ENCODE data around the gene AGBL3. TPM values are rescaled to one million over a fixed set of nuclear protein-coding genes. Genes with fewer than 3 reads are reported as not detected.
A peak's percentile ranks its signal among the peaks of the same experiment; 100 is the strongest.

Gene AGBL3
- total and polyA plus RNA-seq, 9 of the 15 experiments (the other 6 are each of a cell fraction or from before 2014, with no cell fraction given): 0.54 to 2.9 (median 1.7) TPM

DNA sequence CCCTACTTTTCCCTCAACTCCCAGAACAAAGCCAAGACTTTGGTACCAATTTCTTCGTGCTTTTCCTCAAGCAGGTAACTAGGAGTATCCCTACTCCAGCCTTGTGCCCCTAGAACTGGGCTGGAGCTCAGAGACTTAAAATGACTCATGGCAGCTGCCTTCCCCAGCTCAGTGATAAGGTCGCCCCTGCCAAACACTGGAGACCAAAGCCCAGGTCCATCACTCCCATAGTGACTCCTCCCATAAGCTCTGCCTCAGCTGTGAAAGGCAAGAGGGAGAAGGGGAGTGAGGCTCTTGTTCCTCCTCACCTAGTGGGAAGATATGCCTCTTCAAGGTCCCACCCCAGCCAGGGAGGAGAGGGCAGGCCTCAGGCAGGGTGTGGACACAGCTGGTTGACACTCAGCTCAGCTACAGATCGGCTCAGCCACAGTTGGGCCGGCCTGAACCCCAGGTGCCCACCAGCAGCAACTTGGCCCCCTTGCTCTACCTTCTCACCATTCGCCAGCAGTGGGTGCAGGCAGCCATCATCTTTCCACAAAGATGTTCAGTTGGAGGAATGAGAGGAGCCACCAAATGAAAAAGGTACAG is 198.0 kb downstream of the AGBL3 start (continued):
- peak; percentile 38; the same call in 1 of the 2 replicates for TF ChIP-seq ARID1B (IDR thresholded peaks at IDR 0.05)
- no peak for TF ChIP-seq TBP (optimal IDR thresholded peaks at IDR 0.05; ENCODE audit: low read depth, low read length)
- TF ChIP-seq GATAD2A (IDR thresholded peaks at IDR 0.05): no peak
- TF ChIP-seq ZKSCAN3 (CRISPR knock-in tag; IDR thresholded peaks at IDR 0.05): no peak
- no peak for TF ChIP-seq OTX1 (CRISPR knock-in tag; IDR thresholded peaks at IDR 0.05)
- no peak for TF ChIP-seq TRIM24 (IDR thresholded peaks at IDR 0.05)
- TF ChIP-seq SMARCE1 (IDR thresholded peaks at IDR 0.05): peak; percentile 31; the same call in 1 of the 2 replicates
- TF ChIP-seq, protein P1, sequence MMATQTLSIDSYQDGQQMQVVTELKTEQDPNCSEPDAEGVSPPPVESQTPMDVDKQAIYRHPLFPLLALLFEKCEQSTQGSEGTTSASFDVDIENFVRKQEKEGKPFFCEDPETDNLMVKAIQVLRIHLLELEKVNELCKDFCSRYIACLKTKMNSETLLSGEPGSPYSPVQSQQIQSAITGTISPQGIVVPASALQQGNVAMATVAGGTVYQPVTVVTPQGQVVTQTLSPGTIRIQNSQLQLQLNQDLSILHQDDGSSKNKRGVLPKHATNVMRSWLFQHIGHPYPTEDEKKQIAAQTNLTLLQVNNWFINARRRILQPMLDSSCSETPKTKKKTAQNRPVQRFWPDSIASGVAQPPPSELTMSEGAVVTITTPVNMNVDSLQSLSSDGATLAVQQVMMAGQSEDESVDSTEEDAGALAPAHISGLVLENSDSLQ (IDR thresholded peaks at IDR 0.05): peak; percentile 11; the same call in 1 of the 2 replicates
- TF ChIP-seq, protein P2, sequence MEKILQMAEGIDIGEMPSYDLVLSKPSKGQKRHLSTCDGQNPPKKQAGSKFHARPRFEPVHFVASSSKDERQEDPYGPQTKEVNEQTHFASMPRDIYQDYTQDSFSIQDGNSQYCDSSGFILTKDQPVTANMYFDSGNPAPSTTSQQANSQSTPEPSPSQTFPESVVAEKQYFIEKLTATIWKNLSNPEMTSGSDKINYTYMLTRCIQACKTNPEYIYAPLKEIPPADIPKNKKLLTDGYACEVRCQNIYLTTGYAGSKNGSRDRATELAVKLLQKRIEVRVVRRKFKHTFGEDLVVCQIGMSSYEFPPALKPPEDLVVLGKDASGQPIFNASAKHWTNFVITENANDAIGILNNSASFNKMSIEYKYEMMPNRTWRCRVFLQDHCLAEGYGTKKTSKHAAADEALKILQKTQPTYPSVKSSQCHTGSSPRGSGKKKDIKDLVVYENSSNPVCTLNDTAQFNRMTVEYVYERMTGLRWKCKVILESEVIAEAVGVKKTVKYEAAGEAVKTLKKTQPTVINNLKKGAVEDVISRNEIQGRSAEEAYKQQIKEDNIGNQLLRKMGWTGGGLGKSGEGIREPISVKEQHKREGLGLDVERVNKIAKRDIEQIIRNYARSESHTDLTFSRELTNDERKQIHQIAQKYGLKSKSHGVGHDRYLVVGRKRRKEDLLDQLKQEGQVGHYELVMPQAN (IDR thresholded peaks at IDR 0.05; ENCODE audit: borderline replicate concordance): no peak
- TF ChIP-seq ARHGAP35 (IDR thresholded peaks at IDR 0.05; ENCODE audit: partially characterized antibody): no peak
- TF ChIP-seq DPF2 (IDR thresholded peaks at IDR 0.05): peak; percentile 50; the same call in 1 of the 2 replicates
- TF ChIP-seq CAMTA2 (CRISPR knock-in tag; conservative IDR thresholded peaks at IDR 0.05): no peak
- TF ChIP-seq CTBP1 (IDR thresholded peaks at IDR 0.05; ENCODE audit: borderline replicate concordance): no peak
- TF ChIP-seq ETV1 (tag; conservative IDR thresholded peaks at IDR 0.05; ENCODE audit: low read depth): no peak
- TF ChIP-seq, protein P3, sequence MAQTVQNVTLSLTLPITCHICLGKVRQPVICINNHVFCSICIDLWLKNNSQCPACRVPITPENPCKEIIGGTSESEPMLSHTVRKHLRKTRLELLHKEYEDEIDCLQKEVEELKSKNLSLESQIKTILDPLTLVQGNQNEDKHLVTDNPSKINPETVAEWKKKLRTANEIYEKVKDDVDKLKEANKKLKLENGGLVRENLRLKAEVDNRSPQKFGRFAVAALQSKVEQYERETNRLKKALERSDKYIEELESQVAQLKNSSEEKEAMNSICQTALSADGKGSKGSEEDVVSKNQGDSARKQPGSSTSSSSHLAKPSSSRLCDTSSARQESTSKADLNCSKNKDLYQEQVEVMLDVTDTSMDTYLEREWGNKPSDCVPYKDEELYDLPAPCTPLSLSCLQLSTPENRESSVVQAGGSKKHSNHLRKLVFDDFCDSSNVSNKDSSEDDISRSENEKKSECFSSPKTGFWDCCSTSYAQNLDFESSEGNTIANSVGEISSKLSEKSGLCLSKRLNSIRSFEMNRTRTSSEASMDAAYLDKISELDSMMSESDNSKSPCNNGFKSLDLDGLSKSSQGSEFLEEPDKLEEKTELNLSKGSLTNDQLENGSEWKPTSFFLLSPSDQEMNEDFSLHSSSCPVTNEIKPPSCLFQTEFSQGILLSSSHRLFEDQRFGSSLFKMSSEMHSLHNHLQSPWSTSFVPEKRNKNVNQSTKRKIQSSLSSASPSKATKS (CRISPR knock-in tag; IDR thresholded peaks at IDR 0.05): no peak
- peak; percentile 80 for TF ChIP-seq SETDB1 (IDR thresholded peaks at IDR 0.05; ENCODE audit: low read length)
- TF ChIP-seq RB1 (IDR thresholded peaks at IDR 0.05; ENCODE audit: low read depth): no peak
- no peak for TF ChIP-seq PHB (CRISPR knock-in tag; IDR thresholded peaks at IDR 0.05)
- peak; percentile 60; the same call in 1 of the 2 replicates for TF ChIP-seq JUND (IDR thresholded peaks at IDR 0.05; ENCODE audit: borderline replicate concordance, low read depth, low read length)
- TF ChIP-seq JUND (tag; IDR thresholded peaks at IDR 0.05; ENCODE audit: borderline replicate concordance, low read depth, low read length): peak; percentile 25; the same call in 1 of the 3 replicates
- no peak for TF ChIP-seq PRPF4 (IDR thresholded peaks at IDR 0.05; ENCODE audit: insufficient read depth, low read depth, low read length, poor library complexity, severe bottlenecking)
- TF ChIP-seq, protein P4, sequence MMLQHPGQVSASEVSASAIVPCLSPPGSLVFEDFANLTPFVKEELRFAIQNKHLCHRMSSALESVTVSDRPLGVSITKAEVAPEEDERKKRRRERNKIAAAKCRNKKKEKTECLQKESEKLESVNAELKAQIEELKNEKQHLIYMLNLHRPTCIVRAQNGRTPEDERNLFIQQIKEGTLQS (IDR thresholded peaks at IDR 0.05): peak; percentile 20; the same call in 1 of the 2 replicates
- TF ChIP-seq, protein P4 (CRISPR knock-in tag; conservative IDR thresholded peaks at IDR 0.05): no peak
- TF ChIP-seq HNRNPL (IDR thresholded peaks at IDR 0.05; ENCODE audit: low read depth, low read length): no peak
- TF ChIP-seq FOSL1 (tag; conservative IDR thresholded peaks at IDR 0.05): peak; percentile 87
- TF ChIP-seq NFRKB (IDR thresholded peaks at IDR 0.05; ENCODE audit: low read depth): no peak
- TF ChIP-seq ZFP1 (CRISPR knock-in tag; IDR thresholded peaks at IDR 0.05): no peak
